GM15510 (cell line): ENCODE measurements around the gene MACROD2.

Experiments used
- POLR2A ChIP-seq: IDR thresholded peaks from 3 replicates; pipeline ENCODE4 v1.6.1; 2011; ENCODE audit warnings: borderline replicate concordance; ENCODE audit not compliant: insufficient read length; ENCODE audit errors: extremely low read depth

MACROD2 gene

GRCh38 chr20:14866841-14867514 is 871.7 kb downstream of the MACROD2 start:
- TF ChIP-seq POLR2A, result no peak

DNA sequence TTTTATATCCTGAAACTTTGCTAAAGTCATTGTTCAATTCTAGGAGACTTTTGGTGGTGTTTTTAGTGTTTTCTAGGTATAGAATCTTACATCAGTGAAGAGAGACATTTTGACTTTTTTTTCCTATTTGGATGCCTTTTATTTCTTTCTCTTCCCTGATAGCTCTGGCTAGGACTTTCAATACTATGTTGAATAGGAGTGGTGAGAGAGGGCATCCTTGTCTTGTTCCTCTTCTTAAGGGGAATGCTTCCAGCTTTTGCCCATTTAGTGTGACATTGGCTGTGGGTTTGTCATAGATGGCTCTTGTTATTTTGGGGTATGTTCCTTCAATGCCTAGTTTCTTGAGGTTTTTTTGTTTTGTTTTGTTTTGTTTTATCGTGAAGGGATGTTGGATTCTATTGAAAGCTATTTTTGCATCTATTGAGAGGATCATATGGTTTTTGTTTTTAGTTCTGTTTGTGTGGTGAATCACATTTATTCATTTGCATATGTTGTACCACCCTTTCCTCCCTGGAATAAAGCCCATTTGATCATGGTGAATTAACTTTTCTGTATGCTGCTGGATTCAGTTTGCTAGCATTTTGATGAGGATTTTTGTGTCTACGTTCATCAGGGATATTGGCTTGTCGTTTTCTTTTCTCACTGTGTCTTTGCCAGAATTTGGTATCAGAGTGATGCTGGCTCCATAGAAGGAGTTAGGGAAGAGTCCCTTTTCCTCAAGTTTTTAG is 882.1 kb downstream of the MACROD2 start:
- TF ChIP-seq POLR2A, result no peak

- no peak for TF ChIP-seq POLR2A
These were observed 883.3 kb downstream of the MACROD2 start for GRCh38 chr20:14878676-14879019.

GRCh38 chr20:14879020-14879697 is 883.8 kb downstream of the MACROD2 start:
- TF ChIP-seq POLR2A, result no peak

- no peak for TF ChIP-seq POLR2A
These were observed 884.5 kb downstream of the MACROD2 start for GRCh38 chr20:14879839-14880238.

GRCh38 chr20:14881518-14881917 is 886.2 kb downstream of the MACROD2 start:
- no peak for TF ChIP-seq POLR2A

DNA sequence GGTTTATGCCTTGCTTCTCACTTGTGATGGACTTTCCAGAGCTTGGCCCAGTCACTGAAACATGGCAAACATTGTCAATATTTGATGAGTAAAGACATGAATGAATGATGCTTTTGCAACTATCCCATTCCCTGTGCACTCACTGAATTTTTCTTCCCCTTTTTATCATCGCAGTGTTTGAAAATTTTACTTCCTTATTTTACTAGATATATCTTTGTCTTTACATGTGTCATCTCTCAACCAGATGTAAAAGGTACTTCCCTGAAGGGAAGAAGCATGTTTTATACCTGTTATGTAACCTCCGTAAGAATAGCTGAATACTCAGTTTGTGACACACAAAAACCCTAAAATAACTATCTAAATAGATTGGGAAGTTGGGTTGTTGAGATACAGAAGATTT is 886.8 kb downstream of the MACROD2 start:
- no peak for TF ChIP-seq POLR2A

- no peak for TF ChIP-seq POLR2A
These were observed 887.5 kb downstream of the MACROD2 start for GRCh38 chr20:14882846-14883245.

DNA sequence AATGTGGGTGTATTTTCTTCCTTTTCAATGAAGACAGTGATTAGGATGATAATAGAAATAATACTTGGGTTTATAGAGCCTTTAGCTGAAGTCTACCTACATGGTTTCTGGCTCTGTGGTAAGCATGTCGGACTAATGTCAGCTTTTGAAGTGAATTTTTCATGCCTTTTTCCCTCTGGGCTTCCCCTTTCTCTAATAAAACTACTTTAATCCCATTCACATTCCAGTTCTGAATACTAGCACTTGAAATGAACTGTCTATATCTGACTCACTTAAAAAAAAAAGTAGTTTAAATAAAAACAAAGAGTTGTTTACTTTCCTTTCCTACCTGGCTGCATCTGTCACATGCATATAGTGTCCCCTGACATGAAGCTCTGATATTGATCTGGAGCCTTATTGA is 888.0 kb downstream of the MACROD2 start:
- TF ChIP-seq POLR2A, result no peak

DNA sequence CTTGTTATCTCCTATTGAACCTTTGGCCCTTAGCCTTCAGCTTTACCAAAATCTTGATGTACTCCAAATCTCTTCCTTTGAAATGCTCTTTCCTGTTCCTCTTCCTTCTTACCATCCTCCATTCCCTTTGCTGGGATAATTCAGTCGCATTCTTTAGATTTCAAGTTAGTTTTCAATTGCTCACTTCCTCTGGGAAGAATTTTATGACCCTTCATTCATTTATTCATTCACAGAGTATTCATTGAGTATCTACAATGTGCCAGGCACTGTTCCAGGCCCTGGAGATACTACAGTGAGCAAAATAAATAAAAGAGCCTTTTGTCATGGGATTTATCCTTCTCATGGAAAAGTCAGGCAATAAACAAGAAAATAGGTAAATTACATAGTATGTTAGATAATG is 890.3 kb downstream of the MACROD2 start:
- no peak for TF ChIP-seq POLR2A

DNA sequence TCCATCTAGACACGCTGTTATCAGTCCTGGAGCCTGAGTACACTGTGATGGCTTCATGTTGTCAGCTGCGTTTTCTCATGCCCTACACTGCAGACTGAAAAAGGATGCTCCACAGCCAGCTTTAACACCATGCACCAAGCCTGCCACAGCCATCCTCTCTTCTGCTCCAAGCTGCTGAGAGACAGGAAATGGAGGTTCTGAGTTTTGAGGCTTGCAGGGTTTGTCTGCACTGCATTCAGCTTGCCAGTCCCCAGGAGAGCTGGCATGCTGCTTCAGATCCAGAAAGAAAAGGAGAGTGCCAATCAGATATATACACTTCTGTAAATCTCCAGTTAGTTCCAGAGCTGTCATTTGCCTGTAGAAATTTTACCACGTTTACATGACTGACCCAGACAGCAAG is 892.8 kb downstream of the MACROD2 start:
- no peak for TF ChIP-seq POLR2A

DNA sequence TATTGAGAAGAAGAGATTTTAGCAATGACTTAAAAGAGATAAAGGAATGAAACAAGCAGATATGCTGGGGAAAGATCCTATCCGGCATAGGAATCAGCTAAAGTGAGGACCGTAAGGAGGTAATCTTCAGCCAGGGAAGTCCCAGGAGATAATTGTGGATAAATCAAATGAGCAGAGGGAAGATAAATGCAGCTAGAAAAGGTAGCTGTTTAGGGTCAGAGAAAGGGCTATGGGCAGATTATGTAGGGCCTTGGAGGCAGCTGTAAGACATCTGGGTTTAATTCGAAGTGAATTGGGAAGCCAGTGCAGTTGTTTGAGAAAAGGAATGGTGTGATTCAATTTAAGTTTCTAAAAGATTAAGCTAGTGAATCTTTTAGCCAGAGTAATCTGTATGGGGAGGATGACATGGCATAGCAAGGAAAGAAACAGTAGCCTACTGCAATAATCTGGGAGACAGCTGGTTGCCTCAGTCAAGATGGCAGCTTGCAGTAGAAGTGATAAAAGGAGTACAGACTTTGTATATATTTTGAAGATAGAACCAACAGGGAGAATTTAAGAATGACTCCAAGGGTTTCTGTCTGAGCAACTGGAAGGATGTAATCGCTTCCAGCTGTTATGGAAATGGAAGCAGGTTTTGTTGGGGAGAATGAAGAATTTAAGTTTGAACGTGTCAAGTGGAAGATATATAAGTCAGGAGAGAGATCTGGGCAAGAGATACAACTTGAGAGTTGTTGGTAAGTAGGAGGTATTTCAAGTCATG is 894.4 kb downstream of the MACROD2 start:
- TF ChIP-seq POLR2A, result no peak

DNA sequence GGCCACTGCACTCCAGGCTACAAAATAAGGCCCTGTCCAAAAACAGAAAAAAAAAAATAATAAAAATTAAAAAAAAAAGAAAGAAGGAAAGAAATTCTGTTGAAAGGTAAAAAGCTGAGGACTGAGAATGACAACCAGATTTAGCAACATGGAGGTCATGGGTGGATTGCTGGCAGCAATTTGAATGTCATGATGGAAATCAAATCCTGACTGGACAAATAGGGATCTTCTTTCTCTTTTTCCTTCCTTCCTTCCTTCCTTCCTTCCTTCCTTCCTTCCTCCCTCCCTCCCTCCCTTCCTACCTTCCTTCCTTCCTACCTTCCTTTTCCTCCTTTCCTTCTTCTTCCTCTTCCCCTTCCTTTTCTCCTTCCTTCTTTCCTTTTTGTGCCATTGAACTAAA is 895.4 kb downstream of the MACROD2 start:
- TF ChIP-seq POLR2A, result no peak

DNA sequence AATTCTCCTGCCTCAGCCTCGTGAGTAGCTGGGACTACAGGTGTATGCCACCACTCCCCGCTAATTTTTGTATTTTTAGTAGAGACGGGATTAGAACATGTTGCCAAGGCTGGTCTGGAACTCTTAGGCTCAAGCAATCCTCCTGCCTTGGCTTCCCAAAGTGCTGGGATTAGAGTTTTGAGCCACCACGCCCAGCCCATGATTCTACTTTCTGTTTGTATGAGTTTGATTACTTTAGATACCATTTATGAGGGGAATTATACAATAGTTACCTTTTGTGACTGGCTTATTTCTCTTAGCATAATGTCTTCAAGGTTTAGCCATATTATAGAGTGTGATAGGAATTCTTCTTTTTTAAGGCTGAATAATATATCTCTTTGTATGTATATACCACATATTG is 897.5 kb downstream of the MACROD2 start:
- TF ChIP-seq POLR2A, result no peak

DNA sequence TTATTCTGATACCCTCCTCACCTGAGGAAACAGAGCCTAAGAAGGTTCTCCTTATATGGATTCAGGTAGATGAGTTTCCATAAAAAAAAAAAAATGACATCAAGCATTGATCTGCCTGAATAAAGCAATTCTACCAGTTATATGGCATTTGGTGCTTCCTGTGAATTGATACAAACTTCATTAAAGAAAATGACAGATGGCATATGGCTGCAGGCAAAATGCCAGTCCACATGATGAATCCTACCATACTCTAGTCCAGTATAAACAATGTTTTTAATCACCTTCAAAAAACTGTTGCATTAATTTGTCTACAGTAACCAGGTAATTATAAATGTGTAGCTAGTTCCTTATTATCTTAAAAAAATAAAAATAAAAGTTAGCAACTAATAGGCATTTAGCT is 901.3 kb downstream of the MACROD2 start:
- no peak for TF ChIP-seq POLR2A

GRCh38 chr20:14897608-14898007 is 902.3 kb downstream of the MACROD2 start:
- no peak for TF ChIP-seq POLR2A

- no peak for TF ChIP-seq POLR2A
These were observed 907.2 kb downstream of the MACROD2 start for GRCh38 chr20:14902432-14903089.
